Fibroblast of lung (primary cell): Measurements from ENCODE around the gene DLG2. TPM values are rescaled to one million over a fixed set of nuclear protein-coding genes. Genes with fewer than 3 reads are reported as not detected.

Source experiments
- DNase-seq, 2 donors: peaks; one replicate each; pipeline versions ENCODE4 v3.0.0 to v3.0.0-alpha.2; 2010; ENCODE audit warnings: low read depth in 2 of 2
- H2AFZ ChIP-seq: 2 replicates; pipeline ENCODE4 v1.5.1; 2012; ENCODE audit warnings: low read length, control low read depth, inconsistent platforms
- H3K27ac ChIP-seq: 2 replicates; pipeline ENCODE4 v1.5.1; 2011; ENCODE audit warnings: low read length, control low read depth; ENCODE audit not compliant: insufficient read depth
- H3K27me3 ChIP-seq: 2 replicates; pipeline ENCODE4 v1.5.1; 2011; ENCODE audit warnings: mild to moderate bottlenecking, low read length; ENCODE audit not compliant: control insufficient read depth, insufficient read depth
- H3K36me3 ChIP-seq: 2 replicates; pipeline ENCODE4 v1.5.1; 2011; ENCODE audit warnings: low read length; ENCODE audit not compliant: control insufficient read depth, insufficient read depth
- H3K4me1 ChIP-seq: 2 replicates; pipeline ENCODE4 v1.5.1; 2011; ENCODE audit warnings: low read length; ENCODE audit not compliant: control insufficient read depth, insufficient read depth; ENCODE audit errors: extremely low read depth
- H3K4me2 ChIP-seq: 2 replicates; pipeline ENCODE4 v1.5.1; 2011; ENCODE audit warnings: low read length, control low read depth; ENCODE audit not compliant: insufficient read depth; ENCODE audit errors: extremely low read depth
- H3K4me3 ChIP-seq, 4 experiments: fragments of 200-600 bp in 1 of 4; sonication (generic) in 1 of 4; replicated peaks in 1 of 4; 2 replicates each; pipeline ENCODE4 v1.5.1; 2011 to 2016; ENCODE audit warnings: low read length in 4 of 4, low read depth in 3 of 4, mild to moderate bottlenecking in 3 of 4, control low read depth in 2 of 4, inconsistent platforms in 1 of 4, mixed read lengths in 1 of 4; ENCODE audit not compliant: insufficient read depth in 1 of 4; ENCODE audit errors: control extremely low read depth in 1 of 4
- H3K79me2 ChIP-seq: 2 replicates; pipeline ENCODE4 v1.5.1; 2012; ENCODE audit warnings: mild to moderate bottlenecking, low read length, inconsistent platforms; ENCODE audit not compliant: control insufficient read depth, insufficient read depth
- H3K9ac ChIP-seq: 2 replicates; pipeline ENCODE4 v1.5.1; 2011; ENCODE audit warnings: mild to moderate bottlenecking, low read length, control low read depth; ENCODE audit not compliant: insufficient read depth
- H3K9me3 ChIP-seq: 2 replicates; pipeline ENCODE4 v1.5.1; 2012; ENCODE audit warnings: low read depth, low read length; ENCODE audit not compliant: control insufficient read depth, insufficient read depth
- H4K20me1 ChIP-seq: 2 replicates; pipeline ENCODE4 v1.5.1; 2011; ENCODE audit warnings: low read length; ENCODE audit not compliant: control insufficient read depth, insufficient read depth; ENCODE audit errors: extremely low read depth
- EZH2 ChIP-seq: IDR thresholded peaks from 2 replicates; pipeline ENCODE4 v1.5.1; 2012; ENCODE audit warnings: low read length, control low read depth, mild to moderate bottlenecking; ENCODE audit errors: missing control alignments
- polyA plus RNA-seq, 2 donors: library from polyadenylated mRNA; depleted of rRNA in 1 of 2; stranded (reverse) in 1 of 2; unstranded in 1 of 2; fragments of >200 nt; gene quantifications; 2 replicates each; pipeline ENCODE4 v1.2.1, GENCODE V29; 2011 to 2012; ENCODE audit warnings: missing spikeins in 1 of 2
- total RNA-seq: library from RNA; depleted of rRNA; stranded (reverse); fragments of >200 nt; gene quantifications from 2 replicates; pipeline ENCODE4 v1.2.1, GENCODE V29; 2014
- TF ChIP-seq, protein P1 (sequence below), 2 donors: IDR thresholded peaks in 1 of 2; conservative IDR thresholded peaks in 1 of 2; 1 replicate in 1 of 2; 2 replicates in 1 of 2; pipeline ENCODE4 v1.5.1; 2011 to 2012; ENCODE audit warnings: low read length in 2 of 2, control low read depth in 1 of 2, inconsistent platforms in 1 of 2, low read depth in 1 of 2, mild to moderate bottlenecking in 1 of 2

DLG2 gene
- total and polyA plus RNA-seq, 2 donors (not counting 1 experiment from before 2014, with no cell fraction given): 0.77 to 2.3 TPM

DNA sequence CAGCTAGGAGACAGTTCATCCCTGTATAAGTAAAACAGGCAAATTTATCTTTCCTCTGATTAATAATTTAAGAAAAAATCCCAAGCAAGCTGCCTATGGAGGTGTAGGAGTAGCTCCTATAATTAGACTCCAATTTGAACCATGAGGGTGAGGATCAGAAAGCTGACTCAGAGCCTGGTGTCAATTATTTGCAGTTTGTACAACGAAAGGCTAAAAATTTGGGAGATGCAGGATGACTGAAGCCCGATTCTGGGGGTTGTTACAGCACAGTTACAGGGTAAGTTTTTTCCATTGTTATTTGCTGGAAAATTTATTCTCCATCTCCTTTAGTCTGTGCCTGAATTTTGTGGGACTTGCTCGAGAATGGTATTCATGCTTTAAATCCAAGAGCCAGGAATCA lies 1981.6 kb downstream of the DLG2 start:
- H3K9me3 ChIP-seq: no peaks in the 10 kb centered on the region
- no peak for TF ChIP-seq EZH2
- TF ChIP-seq, protein P1, sequence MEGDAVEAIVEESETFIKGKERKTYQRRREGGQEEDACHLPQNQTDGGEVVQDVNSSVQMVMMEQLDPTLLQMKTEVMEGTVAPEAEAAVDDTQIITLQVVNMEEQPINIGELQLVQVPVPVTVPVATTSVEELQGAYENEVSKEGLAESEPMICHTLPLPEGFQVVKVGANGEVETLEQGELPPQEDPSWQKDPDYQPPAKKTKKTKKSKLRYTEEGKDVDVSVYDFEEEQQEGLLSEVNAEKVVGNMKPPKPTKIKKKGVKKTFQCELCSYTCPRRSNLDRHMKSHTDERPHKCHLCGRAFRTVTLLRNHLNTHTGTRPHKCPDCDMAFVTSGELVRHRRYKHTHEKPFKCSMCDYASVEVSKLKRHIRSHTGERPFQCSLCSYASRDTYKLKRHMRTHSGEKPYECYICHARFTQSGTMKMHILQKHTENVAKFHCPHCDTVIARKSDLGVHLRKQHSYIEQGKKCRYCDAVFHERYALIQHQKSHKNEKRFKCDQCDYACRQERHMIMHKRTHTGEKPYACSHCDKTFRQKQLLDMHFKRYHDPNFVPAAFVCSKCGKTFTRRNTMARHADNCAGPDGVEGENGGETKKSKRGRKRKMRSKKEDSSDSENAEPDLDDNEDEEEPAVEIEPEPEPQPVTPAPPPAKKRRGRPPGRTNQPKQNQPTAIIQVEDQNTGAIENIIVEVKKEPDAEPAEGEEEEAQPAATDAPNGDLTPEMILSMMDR (conservative IDR thresholded peaks at IDR 0.05 in 1 of 2, IDR thresholded peaks at IDR 0.05 in 1 of 2; ENCODE audit: low read depth in 1 of 2, low read length in 2 of 2): no peak
- H3K79me2 ChIP-seq: no peaks in the 10 kb centered on the region
- H3K27ac ChIP-seq: no peak overlapping the region
- no peaks in the 10 kb centered on the region for H3K27me3 ChIP-seq
- H3K4me3 ChIP-seq: no peak overlapping the region
- no peak overlapping the region for H3K9ac ChIP-seq
- H3K4me1 ChIP-seq: no peaks in the 10 kb centered on the region
- DNase-seq: no peak
- H4K20me1 ChIP-seq: no peaks in the 10 kb centered on the region
- no peak overlapping the region for H3K4me2 ChIP-seq
- H2AFZ ChIP-seq: no peak overlapping the region
- no peaks in the 10 kb centered on the region for H3K36me3 ChIP-seq

DNA sequence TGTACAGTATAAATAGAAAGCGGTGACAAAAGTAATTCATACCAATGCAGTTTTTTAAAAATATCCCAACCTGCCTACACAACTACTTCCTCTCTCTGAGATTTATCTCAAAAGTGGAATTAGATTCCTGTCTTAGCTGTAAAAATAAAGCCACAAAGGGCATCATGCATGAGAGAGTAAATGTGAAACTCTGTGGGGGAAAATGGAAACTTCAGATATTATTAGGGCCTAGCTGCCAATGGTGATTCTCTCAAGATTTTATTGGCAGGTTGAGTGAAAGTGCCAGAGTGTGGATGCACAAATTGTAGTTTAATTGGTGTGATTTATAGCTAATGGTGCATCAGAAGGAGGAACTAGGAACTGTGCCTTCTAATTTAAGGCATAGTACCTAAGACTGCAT lies 1984.0 kb downstream of the DLG2 start:
- Histone ChIP-seq H3K27ac (no peak overlapping the region), H4K20me1 (no peaks in the 10 kb centered on the region), H3K4me2 (no peak overlapping the region), H3K79me2 (no peaks in the 10 kb centered on the region), H3K9ac (no peak overlapping the region), H3K36me3 (no peaks in the 10 kb centered on the region), H3K27me3 (no peaks in the 10 kb centered on the region), H3K4me1 (no peaks in the 10 kb centered on the region), H3K9me3 (no peaks in the 10 kb centered on the region), H2AFZ (no peak overlapping the region), H3K4me3 (no peak overlapping the region)
- TF ChIP-seq EZH2: no peak
- TF ChIP-seq, protein P1 (conservative IDR thresholded peaks at IDR 0.05 in 1 of 2, IDR thresholded peaks at IDR 0.05 in 1 of 2; ENCODE audit: low read depth in 1 of 2, low read length in 2 of 2): no peak
- DNase-seq: no peak

DNA sequence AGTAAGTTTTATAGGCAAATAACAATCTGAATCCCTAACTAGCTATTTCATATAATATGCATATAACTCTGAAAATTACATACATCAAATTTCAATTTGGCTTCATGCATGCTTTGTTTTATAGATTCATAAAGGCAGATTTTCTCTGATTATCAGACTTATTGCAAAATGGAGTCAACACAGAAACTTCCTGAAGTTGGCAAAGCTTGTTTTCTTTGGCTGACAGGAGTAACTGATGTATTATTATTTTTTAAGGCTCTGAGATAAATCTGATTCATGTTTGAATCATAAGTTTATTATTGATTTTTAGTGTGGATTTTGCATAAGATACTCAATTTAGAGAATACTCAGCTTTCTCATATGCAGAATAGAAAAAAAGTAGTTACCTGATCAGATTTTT lies 1984.6 kb downstream of the DLG2 start:
- Histone ChIP-seq H3K9me3 (no peaks in the 10 kb centered on the region), H3K4me2 (no peak overlapping the region), H3K4me3 (no peak overlapping the region), H3K36me3 (no peaks in the 10 kb centered on the region), H4K20me1 (no peaks in the 10 kb centered on the region), H3K79me2 (no peaks in the 10 kb centered on the region), H3K4me1 (no peaks in the 10 kb centered on the region), H3K27ac (no peak overlapping the region), H2AFZ (no peak overlapping the region), H3K27me3 (no peaks in the 10 kb centered on the region), H3K9ac (no peak overlapping the region)
- no peak for TF ChIP-seq EZH2
- TF ChIP-seq, protein P1 (conservative IDR thresholded peaks at IDR 0.05 in 1 of 2, IDR thresholded peaks at IDR 0.05 in 1 of 2; ENCODE audit: low read depth in 1 of 2, low read length in 2 of 2): no peak
- DNase-seq: no peak
